ENCODE results near the gene KDM7A.

KDM7A gene

DNA sequence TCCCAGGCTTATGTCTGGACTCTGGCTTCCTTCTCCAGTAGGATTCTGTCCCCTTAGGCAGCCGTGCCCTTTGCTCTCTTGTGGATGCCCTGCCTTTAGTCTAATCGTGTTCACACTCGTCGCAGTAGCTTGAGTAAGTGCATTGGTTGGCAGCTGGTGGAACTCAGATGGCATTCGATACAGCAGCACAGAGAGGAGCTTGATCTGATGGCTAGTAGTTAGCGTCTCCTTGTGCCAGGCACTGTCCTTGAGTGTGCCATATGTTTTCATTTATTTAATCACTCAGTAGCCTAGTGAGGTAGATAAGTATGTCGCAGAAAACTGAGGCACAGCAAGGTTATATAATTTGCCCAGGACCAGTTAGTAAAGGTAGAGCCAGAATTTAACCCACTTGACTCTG, 95.9 kb downstream of the KDM7A start:
- DNase-seq = no peak

- no peak for DNase-seq
These were observed 97.7 kb downstream of the KDM7A start for GRCh38 chr7:140079121-140079536.

- DNase-seq = no peak
These were observed 98.4 kb downstream of the KDM7A start for GRCh38 chr7:140078392-140078791.

DNA sequence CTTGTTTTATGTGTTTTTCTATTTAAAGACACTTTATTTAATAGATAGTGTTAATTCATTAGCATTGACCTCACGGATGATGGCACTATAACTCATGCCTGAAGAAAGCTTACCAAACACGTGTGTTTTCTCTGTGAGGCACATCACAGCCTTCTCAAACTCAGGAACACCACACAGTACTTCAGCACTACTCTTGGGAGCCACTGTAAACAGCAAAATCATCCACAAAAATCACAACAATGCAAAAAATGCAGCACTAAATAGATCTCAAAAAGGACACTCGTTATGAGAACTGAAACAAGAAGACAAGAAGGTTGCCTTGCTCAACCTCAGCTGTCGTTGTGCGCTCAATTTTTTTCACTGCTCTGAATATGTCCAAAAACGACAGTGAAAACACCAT, 102.0 kb downstream of the KDM7A start:
- no peak for DNase-seq

DNA sequence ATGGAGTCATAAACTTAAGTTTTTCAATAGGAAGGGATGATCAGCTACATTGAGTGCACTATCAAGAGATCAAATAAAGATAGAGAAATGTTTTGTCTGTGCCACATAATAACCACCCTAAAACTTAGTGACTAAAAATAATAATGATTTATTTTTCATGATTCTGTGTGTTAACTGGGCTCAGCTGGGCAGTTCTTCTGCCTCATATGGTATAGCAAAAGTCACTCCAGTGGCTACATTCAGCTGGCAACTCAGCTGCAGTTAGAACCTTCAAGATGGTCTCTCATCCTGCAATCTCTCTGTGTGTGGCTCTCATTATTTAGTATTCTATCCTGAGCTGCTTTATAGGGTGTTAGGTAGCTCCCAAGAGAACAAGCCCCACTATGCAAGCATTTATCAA, 106.2 kb downstream of the KDM7A start:
- no peak for DNase-seq

DNA sequence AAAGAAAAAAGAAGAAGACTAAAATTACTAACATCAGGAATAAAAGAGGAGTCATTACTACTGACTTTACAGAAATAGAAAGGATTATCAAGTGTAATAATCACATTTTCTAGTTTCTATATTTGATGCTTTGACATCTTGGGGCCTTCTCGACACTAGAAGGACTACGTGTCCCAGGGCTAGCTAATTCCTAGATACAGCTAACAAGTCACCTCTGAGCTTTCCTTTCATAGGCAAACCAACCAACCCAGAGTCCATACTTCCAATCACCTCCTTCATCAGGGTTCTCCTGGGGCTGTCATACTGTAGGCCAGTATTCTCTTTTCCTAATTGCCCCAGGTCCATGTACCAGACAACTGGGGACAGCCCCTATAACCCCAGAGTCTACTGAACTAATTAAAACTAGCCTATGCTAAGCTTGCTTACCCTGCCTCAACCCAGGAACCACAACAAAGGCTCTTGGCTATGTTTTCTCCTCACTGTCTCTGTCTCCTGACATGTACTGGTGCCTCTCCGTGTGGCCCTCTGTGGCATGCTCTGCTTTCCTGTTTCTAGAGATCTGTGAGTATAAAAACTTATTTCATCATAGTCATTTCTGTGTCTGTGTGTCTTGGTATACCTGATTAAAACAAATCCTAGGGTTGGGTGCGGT, 107.4 kb downstream of the KDM7A start:
- no peak for DNase-seq

DNA sequence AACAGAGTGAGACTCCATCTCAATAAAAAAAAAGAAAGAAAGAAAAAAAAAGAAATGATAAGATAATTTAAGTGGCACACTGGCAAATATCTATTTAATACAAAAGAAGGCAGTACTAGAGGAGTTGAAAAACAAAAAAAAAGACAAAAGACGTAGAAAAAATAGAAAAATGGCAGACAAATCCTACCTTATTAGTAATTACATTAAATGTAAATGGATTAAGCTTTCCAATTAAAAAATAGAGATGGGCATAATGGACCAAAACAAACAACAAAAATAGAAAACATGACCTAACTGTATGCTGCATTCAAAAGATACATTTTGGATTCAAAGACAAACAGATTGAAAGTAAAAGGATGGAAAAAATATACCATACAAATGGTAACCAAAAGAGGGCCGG, 108.8 kb downstream of the KDM7A start:
- DNase-seq = no peak

DNA sequence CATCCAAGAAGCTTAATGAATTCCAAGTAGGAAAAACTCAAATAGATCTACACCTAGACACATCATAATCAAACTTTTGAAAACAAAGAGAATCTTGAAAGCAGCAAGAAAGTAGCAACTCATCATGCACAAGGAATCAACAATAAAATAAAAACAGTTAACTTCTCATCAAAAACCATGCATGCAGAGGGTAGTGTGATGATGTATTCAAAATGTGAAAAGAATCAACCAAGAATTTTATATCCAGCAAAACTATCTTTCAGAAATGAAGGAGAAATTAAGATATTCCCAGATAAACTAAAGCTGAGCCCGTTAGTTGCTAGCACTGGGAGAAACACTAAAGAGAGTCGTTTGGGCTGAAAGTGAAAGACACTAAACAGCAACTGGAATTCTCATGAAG, 109.7 kb downstream of the KDM7A start:
- no peak for DNase-seq

GRCh38 chr7:140062528-140063299, 114.1 kb downstream of the KDM7A start, which contains the start of gene PARP12:
Gene PARP12, minus strand, starts transcription at chr7:140062951. Its CDS starts 104 bp downstream, at chr7:140062847.
- DNase-seq = peak; percentile 91

DNA sequence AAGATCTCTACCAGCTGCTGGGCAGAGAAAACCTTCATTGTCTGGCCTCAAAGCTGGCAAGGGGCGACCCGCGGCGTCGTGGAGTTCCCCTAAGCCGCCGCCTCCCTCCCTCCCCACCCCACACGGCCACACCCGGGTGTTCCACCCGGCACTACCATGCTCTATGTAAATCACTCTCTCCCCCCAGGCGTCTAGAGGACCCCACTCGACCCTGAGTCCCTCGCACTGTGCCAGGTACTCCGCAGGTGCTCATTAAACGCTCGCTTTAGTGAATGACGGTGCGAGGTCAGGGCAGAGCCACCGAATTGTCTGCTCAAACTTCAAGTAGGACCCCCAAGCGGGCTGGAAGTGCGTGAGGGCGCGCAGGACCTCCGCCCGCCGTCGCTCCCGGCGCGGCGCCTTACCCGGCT, 114.7 kb downstream of the KDM7A start:
- DNase-seq = peak; percentile 65

DNA sequence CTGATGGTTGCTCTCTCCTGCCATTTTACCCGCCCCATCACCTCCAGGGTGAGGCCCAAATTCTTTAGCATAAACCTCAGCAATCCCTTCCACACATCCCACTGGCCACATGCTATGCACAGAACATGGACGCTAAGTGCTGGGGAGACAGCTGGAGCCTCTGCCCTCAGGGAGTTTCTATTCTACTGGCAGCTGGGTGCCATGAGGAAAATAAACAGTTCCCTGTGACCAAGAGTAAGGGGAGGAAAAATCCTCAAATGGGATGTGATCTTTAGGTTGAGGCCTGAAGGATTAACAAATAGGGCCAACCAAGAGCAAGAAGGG, 115.2 kb downstream of the KDM7A start:
- no peak for DNase-seq

GRCh38 chr7:140060788-140061606, 115.8 kb downstream of the KDM7A start:
- no peak for DNase-seq

DNA sequence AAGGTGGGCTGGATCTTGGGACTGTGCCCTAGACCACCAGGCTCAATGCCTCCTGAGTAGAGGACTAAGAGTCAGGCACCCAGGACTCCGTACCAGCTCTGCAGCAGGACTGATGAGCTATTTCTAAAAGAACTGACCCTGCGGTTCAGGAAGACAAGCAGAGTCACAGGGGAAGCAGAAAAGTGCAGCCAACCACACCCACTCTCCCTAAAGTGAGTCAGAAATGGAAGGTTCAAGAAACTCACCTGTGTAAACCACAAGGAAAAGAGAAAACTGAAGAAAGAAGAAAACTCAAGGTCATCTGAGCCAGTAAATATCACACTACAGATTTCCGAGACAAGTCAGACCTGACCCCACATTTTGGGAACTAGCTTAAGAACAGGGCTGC, 116.5 kb downstream of the KDM7A start:
- no peak for DNase-seq

DNA sequence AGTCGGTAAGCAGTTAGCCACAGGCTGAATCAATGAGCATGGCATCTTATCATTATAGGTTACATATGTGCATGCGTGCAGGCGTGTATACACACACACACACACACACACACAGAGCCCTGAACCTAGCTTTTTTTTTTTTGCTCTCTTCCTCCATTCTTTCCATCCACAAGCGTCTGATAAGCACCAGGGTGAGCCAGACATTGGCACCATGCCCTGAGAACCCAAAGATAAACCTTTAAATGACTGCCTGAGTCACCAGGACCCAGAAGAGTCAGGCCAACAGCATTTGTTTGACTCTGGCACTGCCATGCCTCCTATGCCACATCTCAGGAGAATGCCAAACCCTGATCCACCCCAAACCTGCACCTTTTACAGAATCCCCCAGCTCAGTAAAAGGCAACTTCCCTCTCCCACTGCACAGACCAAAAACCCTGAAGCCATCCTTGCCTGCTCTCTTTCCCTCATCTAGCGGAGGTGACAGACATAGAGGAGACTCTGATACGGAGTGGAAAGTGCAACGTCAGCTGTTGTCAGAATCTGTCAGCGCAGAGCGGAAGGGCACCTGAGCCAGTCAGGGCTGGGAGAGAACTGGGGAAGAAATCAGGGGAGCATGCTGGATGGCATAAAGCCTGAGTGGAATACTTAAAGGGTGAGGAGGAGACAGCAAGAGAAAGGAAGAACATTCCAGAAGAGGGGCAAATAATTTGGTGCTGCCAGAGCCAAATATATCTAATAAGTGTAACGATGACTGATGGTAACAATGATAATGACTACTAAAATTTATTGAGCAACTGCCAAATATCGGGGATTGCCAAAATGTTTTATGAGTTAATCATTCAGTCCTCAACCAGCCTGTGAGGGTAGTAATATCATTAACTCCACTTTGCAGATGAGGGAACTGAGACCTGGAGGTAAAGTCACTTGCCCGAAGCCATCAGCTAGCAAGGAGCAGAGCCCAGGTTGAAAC, 117.2 kb downstream of the KDM7A start:
- peak; percentile 67 for DNase-seq

DNA sequence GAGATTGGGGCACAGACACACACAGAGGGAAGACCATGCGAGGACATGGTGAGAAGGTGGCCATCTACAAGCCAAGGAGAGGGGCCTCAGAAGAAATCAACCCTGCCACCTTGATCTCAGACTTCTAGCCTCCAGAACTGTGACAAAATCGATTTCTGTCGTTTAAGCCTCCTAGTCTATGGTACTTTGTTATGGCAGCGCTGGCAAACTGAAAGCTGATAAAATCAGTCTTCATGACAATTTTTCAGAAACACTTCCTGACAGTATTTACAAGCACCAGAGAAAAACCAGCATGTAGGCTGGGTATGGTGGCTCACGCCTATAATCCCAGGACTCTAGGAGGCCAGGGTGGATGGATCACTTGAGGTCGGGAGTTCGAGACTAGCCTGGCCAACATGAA, 118.3 kb downstream of the KDM7A start:
- no peak for DNase-seq

GRCh38 chr7:140057143-140057535, 119.6 kb downstream of the KDM7A start:
- DNase-seq = no peak

DNA sequence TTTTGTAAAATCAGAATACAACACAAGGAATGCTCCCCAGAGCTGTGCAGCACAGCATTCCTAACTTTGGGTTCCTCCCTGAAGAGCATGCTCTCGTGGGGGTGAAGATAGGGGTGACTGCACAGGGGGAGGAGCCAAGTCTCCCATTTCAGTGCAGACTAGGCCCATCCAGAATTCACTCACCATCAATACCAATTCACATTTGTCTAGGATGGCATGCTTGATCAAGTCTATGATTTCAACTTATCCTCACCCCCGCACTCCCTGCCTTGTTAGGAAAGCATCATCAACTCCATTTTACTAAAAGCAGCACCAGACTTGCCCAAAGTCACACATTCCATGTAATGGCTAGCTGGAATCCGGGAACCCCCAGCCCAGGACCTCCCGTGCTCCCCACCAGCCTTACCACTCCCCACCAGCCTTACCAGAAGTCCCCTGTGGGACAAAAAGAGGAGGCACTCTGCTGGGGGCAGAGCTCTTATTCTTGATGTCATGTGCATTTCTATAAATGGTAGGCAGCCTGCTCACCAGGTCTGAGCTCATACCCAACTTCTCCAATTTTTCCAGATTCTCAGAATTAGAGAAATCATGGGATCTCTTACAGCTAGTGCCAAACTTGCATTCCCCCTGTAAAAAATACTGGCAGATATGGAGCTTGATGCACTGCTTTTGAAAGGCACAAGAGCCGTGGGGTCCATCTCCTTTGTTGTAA, 120.2 kb downstream of the KDM7A start:
- no peak for DNase-seq

- no peak for DNase-seq
These were observed 121.0 kb downstream of the KDM7A start for GRCh38 chr7:140055833-140056232.

GRCh38 chr7:140054751-140055150, 122.0 kb downstream of the KDM7A start:
- no peak for DNase-seq

- no peak for DNase-seq
These were observed 122.8 kb downstream of the KDM7A start for GRCh38 chr7:140053812-140054539.

DNA sequence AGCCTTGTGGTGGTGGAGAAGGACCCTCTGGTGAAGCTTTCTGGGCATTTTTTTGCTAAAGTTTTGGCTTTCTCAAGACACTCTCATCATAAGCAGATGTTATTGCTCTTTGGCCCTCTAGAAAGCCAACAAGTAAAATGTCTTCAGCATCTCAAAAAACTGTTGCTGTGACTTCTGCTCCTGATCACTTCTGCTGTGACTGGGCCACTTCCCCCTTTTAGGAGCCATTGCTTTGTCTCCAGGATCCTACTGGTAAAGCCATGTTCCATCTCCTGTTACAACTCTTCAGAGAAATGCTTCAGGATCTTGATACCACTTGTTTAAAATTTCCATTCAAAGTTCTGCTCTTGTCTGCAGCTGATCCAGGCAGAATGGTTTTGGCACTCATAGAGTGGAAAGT, 125.0 kb downstream of the KDM7A start:
- DNase-seq = no peak

All from activated CD8-positive, alpha-beta memory T cell treated with anti-CD3 and anti-CD28 coated beads, Interleukin-2, amount 50 U/mL, for 4 hours (primary cell).